Right ventricle myocardium inferior (tissue), 1 donor: ENCODE data around the gene CACNG7. TPM values are rescaled to one million over a fixed set of nuclear protein-coding genes. Genes with fewer than 3 reads are reported as not detected.

Experiments used
- ATAC-seq: fragments of 200-7000 bp; cut with Tn5 transposase; one replicate; pipeline ENCODE4 v1.9.1; 2020; ENCODE audit warnings: mild to moderate bottlenecking, moderate library complexity
- DNase-seq: peaks from one replicate; pipeline ENCODE4 v3.0.0; 2021; ENCODE audit errors: missing footprints
- intact Hi-C: fragments of 100-400 bp; cut with DNase I; formaldehyde crosslinking; loops from one replicate; pipeline ENCODE4 v1.11.0; 2022
- total RNA-seq: library from RNA; stranded (reverse); fragmentation: NEBNext Ultra II Directional; extraction: Animal tissue kit (Norgen Biotek cat#: 25700); gene quantifications from one replicate; pipeline ENCODE4 v1.2.1, GENCODE V29; 2021
- donor health status: DM: no; HTN: yes; CAD: no; lungs with severe emphysema.

The CACNG7 gene
- total RNA-seq, 1 donor from 2014 or later, result not detected

DNA sequence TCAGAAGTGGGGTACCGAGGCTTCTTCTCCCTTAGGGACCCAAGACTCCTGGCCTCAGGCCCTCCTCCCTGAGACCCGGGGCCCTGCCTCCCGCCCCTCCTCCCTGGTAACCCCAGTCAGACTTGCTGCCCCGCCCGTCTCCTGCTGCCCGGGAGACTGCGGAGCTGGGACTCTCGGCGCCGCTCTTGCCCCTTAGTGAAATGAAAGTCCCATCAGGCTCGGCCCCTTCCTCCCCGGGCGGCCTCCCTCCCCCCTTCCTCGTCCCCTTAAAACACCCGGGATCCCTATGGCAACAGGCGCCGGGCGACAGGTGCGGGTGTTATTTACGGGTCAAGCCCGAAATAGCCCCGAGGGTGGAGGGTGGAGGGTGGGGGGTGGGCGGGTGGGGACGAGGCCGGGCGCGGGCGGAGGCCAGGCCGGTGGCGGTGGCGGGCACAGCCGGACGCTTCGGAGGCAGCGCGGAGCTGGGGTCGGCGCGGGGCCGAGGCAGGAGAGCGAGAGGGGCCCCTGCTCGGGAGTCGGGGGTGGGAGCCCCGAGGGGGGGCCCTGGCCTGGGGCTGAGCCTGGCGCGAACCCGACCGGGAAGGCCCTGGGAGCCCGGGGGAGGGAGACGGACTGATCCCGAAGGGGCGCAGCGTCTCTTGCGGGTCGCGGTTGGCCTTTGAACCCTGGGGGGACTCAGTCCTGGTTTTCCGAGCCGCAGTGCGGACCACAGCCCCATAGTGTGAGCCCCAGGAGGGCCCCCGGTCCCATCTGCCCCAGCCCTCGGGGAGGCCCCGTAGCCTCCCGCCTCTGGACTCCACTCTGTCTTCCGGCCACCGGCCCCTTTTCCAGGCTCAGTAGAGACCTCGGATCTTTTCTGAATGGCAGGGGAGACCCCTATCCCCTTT is 82.4 kb downstream of the CACNG7 start, which contains the start of gene CACNG6:
Gene CACNG6, plus strand, starts transcription at position 414 of the 890 bp plus-strand sequence. CDS start 1,241 bp downstream, outside the sequence.
- ATAC-seq (no peak), DNase-seq (no peak)
- intact Hi-C loops, result no loop called here

DNA sequence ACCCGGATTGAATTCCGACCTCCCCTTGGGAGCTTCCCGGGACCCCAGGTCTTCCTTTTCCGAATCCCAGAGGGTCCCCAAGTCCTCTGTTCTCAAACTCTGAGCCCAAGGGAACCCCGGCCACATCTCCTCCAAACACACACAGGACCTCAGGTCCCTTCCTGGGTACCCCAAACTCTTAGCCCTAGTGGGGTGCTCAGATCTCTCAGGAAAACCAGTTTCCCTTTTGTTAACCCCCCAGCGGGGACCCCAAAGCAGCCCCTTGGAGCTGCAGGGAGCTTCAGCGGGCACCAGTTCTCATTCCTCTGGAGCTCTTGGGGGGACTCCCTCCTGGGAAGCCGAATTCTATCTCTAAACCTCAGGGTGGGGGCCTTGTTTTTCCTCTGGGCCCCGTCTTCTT is 83.1 kb downstream of the CACNG7 start:
- intact Hi-C loops, result no loop called here
- ATAC-seq, result no peak
- no peak for DNase-seq

GRCh38 chr19:53992815-53993214 is 83.7 kb downstream of the CACNG7 start:
- intact Hi-C loops, result no loop called here
- ATAC-seq, result no peak

GRCh38 chr19:53993448-53993847 is 84.4 kb downstream of the CACNG7 start:
- intact Hi-C loops, result no loop called here
- ATAC-seq (no peak), DNase-seq (no peak)

More at GRCh38 chr19:53992815-53993214, 83.7 kb downstream of the CACNG7 start:
- DNase-seq, result no peak

Other genes starting within 250 kb of the CACNG7 start
- gene NLRP12, start 85.0 kb upstream of the CACNG7 start, total RNA-seq, result 0.43 TPM
- gene MYADM, start 41.4 kb upstream of the CACNG7 start, total RNA-seq, result 141 TPM
- not detected for gene PRKCG, start 27.1 kb upstream of the CACNG7 start, total RNA-seq
- 0.03 TPM for gene CACNG8, start 53.7 kb downstream of the CACNG7 start, total RNA-seq
- not detected for gene CACNG6, start 82.4 kb downstream of the CACNG7 start, total RNA-seq
- not detected for gene VSTM1, start 154.6 kb downstream of the CACNG7 start, total RNA-seq
- gene TARM1, start 172.1 kb downstream of the CACNG7 start, total RNA-seq, result not detected
- gene OSCAR, start 191.5 kb downstream of the CACNG7 start, total RNA-seq, result 0.70 TPM
- gene NDUFA3, start 193.6 kb downstream of the CACNG7 start, total RNA-seq, result 561 TPM
- 13.4 TPM for gene TFPT, start 206.4 kb downstream of the CACNG7 start, total RNA-seq
- gene PRPF31, start 206.5 kb downstream of the CACNG7 start, total RNA-seq, result 39.5 TPM
- 17.6 TPM for gene CNOT3, start 228.5 kb downstream of the CACNG7 start, total RNA-seq